Breast epithelium (tissue), 4 donors: Measurements from ENCODE around the gene TAF4B. TPM values are rescaled to one million over a fixed set of nuclear protein-coding genes. Genes with fewer than 3 reads are reported as not detected.
"Not testable (repeated sequence)": the region's sequence is repeated elsewhere in the genome, so short reads cannot be mapped to it uniquely, and the experiment has no call there.

Experiments
- DNase-seq, 2 donors: peaks; one replicate each; pipeline ENCODE4 v3.0.0-alpha.2; 2019; ENCODE audit warnings: low spot score in 2 of 2
- H3K27ac ChIP-seq, 2 donors: fragments of 200-600 bp; sonication (generic) in 1 of 2; one replicate each; pipeline ENCODE4 v1.5.1; 2016 to 2019; ENCODE audit warnings: mild to moderate bottlenecking in 1 of 2
- H3K27me3 ChIP-seq, 2 donors: fragments of 200-600 bp; sonication (generic) in 1 of 2; one replicate each; pipeline versions ENCODE4 v1.5.1 to v1.6.0; 2017 to 2019; ENCODE audit warnings: control low read depth in 1 of 2, mild to moderate bottlenecking in 1 of 2
- H3K36me3 ChIP-seq: fragments of 200-600 bp; one replicate; pipeline ENCODE4 v1.5.1; 2019
- H3K4me1 ChIP-seq, 2 donors: fragments of 200-600 bp; sonication (generic); one replicate each; pipeline ENCODE4 v1.5.1; 2016 to 2019; ENCODE audit warnings: control low read depth in 1 of 2
- H3K4me3 ChIP-seq, 3 donors: fragments of 200-600 bp; sonication (generic); 1 replicate in 2 of 3; 2 replicates in 1 of 3; pipeline ENCODE4 v1.5.1; 2016 to 2019; ENCODE audit warnings: mild to moderate bottlenecking in 3 of 3, moderate library complexity in 2 of 3
- H3K9me3 ChIP-seq, 2 donors: fragments of 200-600 bp; sonication (generic) in 1 of 2; one replicate each; pipeline ENCODE4 v1.5.1; 2016 to 2019; ENCODE audit warnings: control low read depth in 1 of 2
- POLR2A ChIP-seq: fragments of 450-650 bp; IDR thresholded peaks from one replicate; pipeline ENCODE4 v1.6.1; 2016; ENCODE audit warnings: antibody characterized with exemption, mild to moderate bottlenecking, moderate library complexity
- POLR2AphosphoS5 ChIP-seq, 3 donors: sonication (generic); formaldehyde crosslinking; IDR thresholded peaks; one replicate each; pipeline ENCODE4 v1.6.1; 2017; ENCODE audit warnings: antibody characterized with exemption in 3 of 3
- intact Hi-C: fragments of 100-400 bp; cut with DNase I; formaldehyde crosslinking; loops from one replicate; pipeline ENCODE4 v1.15.1; 2023; ENCODE audit warnings: low total_unique reads
- total RNA-seq, 3 donors: library from RNA; depleted of rRNA; stranded (reverse); fragments of >200 nt; gene quantifications; one replicate each; pipeline ENCODE4 v1.1.0, GENCODE V29; 2016
- TF ChIP-seq, protein P1 (sequence below), 3 donors: fragments of 450-650 bp; IDR thresholded peaks; one replicate each; pipeline ENCODE4 v1.5.1; 2016 to 2017; ENCODE audit warnings: antibody characterized with exemption in 3 of 3, mild to moderate bottlenecking in 3 of 3, moderate library complexity in 3 of 3

The TAF4B gene
- total RNA-seq, 3 donors from 2014 or later = 13.6 to 16.8 (median 14.1) TPM

- Histone ChIP-seq H3K9me3 (no peaks in the 10 kb centered on the region), H3K4me3 (no peak overlapping the region), H3K27ac (peak overlapping the region; percentile 15 to 65), H3K36me3 (no peaks in the 10 kb centered on the region), H3K27me3 (no peaks in the 10 kb centered on the region), H3K4me1 (no peaks in the 10 kb centered on the region)
- no peak for TF ChIP-seq POLR2AphosphoS5 (IDR thresholded peaks at IDR 0.05)
- TF ChIP-seq, protein P1, sequence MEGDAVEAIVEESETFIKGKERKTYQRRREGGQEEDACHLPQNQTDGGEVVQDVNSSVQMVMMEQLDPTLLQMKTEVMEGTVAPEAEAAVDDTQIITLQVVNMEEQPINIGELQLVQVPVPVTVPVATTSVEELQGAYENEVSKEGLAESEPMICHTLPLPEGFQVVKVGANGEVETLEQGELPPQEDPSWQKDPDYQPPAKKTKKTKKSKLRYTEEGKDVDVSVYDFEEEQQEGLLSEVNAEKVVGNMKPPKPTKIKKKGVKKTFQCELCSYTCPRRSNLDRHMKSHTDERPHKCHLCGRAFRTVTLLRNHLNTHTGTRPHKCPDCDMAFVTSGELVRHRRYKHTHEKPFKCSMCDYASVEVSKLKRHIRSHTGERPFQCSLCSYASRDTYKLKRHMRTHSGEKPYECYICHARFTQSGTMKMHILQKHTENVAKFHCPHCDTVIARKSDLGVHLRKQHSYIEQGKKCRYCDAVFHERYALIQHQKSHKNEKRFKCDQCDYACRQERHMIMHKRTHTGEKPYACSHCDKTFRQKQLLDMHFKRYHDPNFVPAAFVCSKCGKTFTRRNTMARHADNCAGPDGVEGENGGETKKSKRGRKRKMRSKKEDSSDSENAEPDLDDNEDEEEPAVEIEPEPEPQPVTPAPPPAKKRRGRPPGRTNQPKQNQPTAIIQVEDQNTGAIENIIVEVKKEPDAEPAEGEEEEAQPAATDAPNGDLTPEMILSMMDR (IDR thresholded peaks at IDR 0.05) = no peak
- TF ChIP-seq POLR2A = no peak
- intact Hi-C loops = no loop called here
- DNase-seq = peak in 1 of 2 donors; percentile 41
These were observed 75.4 kb downstream of the TAF4B start for GRCh38 chr18:26301681-26302080.

DNA sequence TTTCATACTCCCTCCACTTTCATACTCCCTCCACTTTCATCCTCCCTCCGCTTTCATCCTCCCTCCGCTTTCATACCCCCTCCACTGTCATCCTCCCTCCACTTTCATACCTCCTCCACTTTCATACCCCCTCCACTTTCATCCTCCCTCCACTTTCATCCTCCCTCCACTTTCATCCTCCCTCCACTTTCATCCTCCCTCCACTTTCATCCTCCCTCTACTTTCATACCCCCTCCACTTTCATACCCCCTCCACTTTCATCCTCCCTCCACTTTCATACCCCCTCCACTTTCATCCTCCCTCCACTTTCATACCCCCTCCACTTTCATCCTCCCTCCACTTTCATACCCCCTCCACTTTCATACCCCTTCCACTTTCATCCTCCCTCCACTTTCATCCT, 77.0 kb downstream of the TAF4B start:
- H3K27ac ChIP-seq, DNase-seq, H3K4me3 ChIP-seq, H3K27me3 ChIP-seq, intact Hi-C loops, H3K36me3 ChIP-seq, H3K9me3 ChIP-seq, H3K4me1 ChIP-seq: not testable (repeated sequence)

DNA sequence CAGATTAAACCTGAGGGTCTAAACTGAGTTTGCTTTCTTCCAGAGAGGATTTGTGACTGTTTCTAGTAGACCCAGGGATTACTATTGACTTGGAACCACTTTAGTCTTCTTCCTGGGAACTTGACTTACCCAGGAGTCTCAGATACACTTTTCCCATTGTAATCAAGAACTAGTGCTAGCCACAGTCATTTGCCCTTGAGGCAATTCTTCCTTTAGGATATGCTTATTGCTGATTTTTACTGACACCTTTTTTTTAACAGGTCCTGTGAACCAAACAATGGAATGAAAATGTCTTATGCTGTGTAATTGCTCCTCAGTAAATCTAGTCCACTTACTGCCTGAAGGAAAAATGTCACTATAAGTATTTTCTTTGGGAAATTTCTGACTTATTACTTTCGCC, 78.3 kb downstream of the TAF4B start:
- Histone ChIP-seq H3K4me1 (no peaks in the 10 kb centered on the region), H3K36me3 (no peaks in the 10 kb centered on the region), H3K4me3 (no peak overlapping the region), H3K27ac (no peak overlapping the region), H3K27me3 (no peaks in the 10 kb centered on the region), H3K9me3 (no peaks in the 10 kb centered on the region)
- intact Hi-C loops = no loop called here
- no peak for DNase-seq
- no peak for TF ChIP-seq POLR2AphosphoS5 (IDR thresholded peaks at IDR 0.05)
- TF ChIP-seq, protein P1 (IDR thresholded peaks at IDR 0.05) = no peak
- no peak for TF ChIP-seq POLR2A

DNA sequence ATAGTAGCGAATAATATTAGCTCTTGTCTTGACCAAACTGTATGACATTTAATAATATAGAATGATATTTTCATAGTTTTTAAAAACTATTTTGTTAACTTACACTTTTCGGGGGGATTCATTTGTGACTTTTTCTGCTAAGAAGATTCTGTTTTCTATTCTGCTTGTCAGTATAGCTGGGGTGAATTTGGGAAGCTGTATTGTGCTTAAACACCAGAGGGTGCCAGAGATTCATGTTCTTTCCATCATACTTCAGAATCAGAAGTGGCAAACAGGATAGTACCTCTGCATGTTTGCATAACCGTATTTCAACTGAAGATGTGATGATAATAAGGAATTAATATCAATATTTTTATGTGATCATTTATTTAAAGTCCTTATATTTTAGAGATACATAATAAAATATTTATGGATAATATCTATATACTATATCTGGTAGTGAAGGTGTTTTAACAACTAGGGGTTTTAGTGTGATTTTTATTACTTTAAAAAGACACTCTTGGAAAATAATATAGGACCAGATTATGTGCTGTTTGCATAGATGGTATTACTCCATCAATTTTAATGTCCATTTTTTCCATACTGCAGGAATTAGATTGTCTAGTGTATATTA, 81.0 kb downstream of the TAF4B start:
- Histone ChIP-seq H3K27ac (no peak overlapping the region), H3K36me3 (no peaks in the 10 kb centered on the region), H3K4me3 (no peak overlapping the region), H3K9me3 (no peaks in the 10 kb centered on the region), H3K27me3 (no peaks in the 10 kb centered on the region), H3K4me1 (no peaks in the 10 kb centered on the region)
- intact Hi-C loops = no loop called here
- no peak for TF ChIP-seq POLR2AphosphoS5 (IDR thresholded peaks at IDR 0.05)
- TF ChIP-seq, protein P1 (IDR thresholded peaks at IDR 0.05) = peak; percentile 32 to 76 (median 71)
- peak in 1 of 2 donors; percentile 27 for DNase-seq

GRCh38 chr18:26309281-26309680, 83.0 kb downstream of the TAF4B start:
- no peaks in the 10 kb centered on the region for H3K27me3 ChIP-seq
- intact Hi-C loops = no loop called here

More at GRCh38 chr18:26309281-26309680, 83.0 kb downstream of the TAF4B start:
- TF ChIP-seq, protein P1 (IDR thresholded peaks at IDR 0.05) = no peak
- Histone ChIP-seq H3K9me3 (no peaks in the 10 kb centered on the region), H3K27ac (no peak overlapping the region), H3K36me3 (no peaks in the 10 kb centered on the region), H3K4me1 (no peaks in the 10 kb centered on the region), H3K4me3 (no peak overlapping the region)
- no peak for DNase-seq
